ENCODE results near the gene TP53BP2.
"Not testable (repeated sequence)": the region's sequence is repeated elsewhere in the genome, so short reads cannot be mapped to it uniquely, and the experiment has no call there.

Gene TP53BP2

GRCh38 chr1:223853748-223854147 lies 8.0 kb upstream of the TP53BP2 start:
- DNase-seq: no peak

- no peak for DNase-seq
These were observed 7.5 kb upstream of the TP53BP2 start for GRCh38 chr1:223853275-223853674.

GRCh38 chr1:223852337-223852736 lies 6.6 kb upstream of the TP53BP2 start:
- DNase-seq: no peak

- DNase-seq: no peak
These were observed 3.9 kb upstream of the TP53BP2 start for GRCh38 chr1:223849352-223850254.

GRCh38 chr1:223848536-223848935 lies 2.8 kb upstream of the TP53BP2 start:
- DNase-seq: no peak

GRCh38 chr1:223847781-223848345 lies 2.1 kb upstream of the TP53BP2 start:
- DNase-seq: no peak

- peak; percentile 69 for DNase-seq
These were observed 524 bp downstream of the TP53BP2 start for GRCh38 chr1:223845037-223845809.

- peak; percentile 43 for DNase-seq
These were observed 1.0 kb downstream of the TP53BP2 start for GRCh38 chr1:223844787-223845036.

GRCh38 chr1:223843934-223844786 lies 1.6 kb downstream of the TP53BP2 start:
- no peak for DNase-seq

- DNase-seq: no peak
These were observed 3.0 kb downstream of the TP53BP2 start for GRCh38 chr1:223842784-223843183.

- not testable (repeated sequence) for DNase-seq
These were observed 3.6 kb downstream of the TP53BP2 start for GRCh38 chr1:223841977-223842623.

- no peak for DNase-seq
These were observed 5.5 kb downstream of the TP53BP2 start for GRCh38 chr1:223840254-223840653.

GRCh38 chr1:223838125-223838854 lies 7.5 kb downstream of the TP53BP2 start:
- DNase-seq: no peak

GRCh38 chr1:223837687-223838086 lies 8.1 kb downstream of the TP53BP2 start:
- no peak for DNase-seq

- DNase-seq: no peak
These were observed 8.5 kb downstream of the TP53BP2 start for GRCh38 chr1:223837206-223837605.

- DNase-seq: no peak
These were observed 9.2 kb downstream of the TP53BP2 start for GRCh38 chr1:223836586-223836985.

GRCh38 chr1:223835754-223836153 lies 10.0 kb downstream of the TP53BP2 start:
- DNase-seq: no peak

- DNase-seq: no peak
These were observed 11.0 kb downstream of the TP53BP2 start for GRCh38 chr1:223834660-223835263.

- DNase-seq: no peak
These were observed 11.8 kb downstream of the TP53BP2 start for GRCh38 chr1:223833948-223834347.

GRCh38 chr1:223832637-223832943 lies 13.2 kb downstream of the TP53BP2 start:
- no peak for DNase-seq

Measured in stimulated activated CD4-positive, alpha-beta T cell treated with anti-CD3 and anti-CD28 coated beads, Interleukin-4, amount 100 ng/mL, for 1 hour (primary cell).